ENCODE measurements around the gene THAP7. TPM values are rescaled to one million over a fixed set of nuclear protein-coding genes. Genes with fewer than 3 reads are reported as not detected.

The THAP7 gene
- total and polyA plus RNA-seq, 2 donors (not counting 1 experiment from before 2014, with no cell fraction given) = 37.7 to 70.1 TPM

GRCh38 chr22:21047730-21048129 lies 45.8 kb upstream of the THAP7 start:
- intact Hi-C loops (cut with micrococcal nuclease) = loop anchor here (10.0 kb wide), 1 partner anchor 63 kb away; the partner anchor contains the start of gene LZTR1
- H3K9me3 Mint-ChIP-seq (ENCODE audit: insufficient read depth) = no peaks in the 10 kb centered on the region
- no peak overlapping the region for H3K4me3 Mint-ChIP-seq
- no peak overlapping the region for H2AFZ ChIP-seq (ENCODE audit: insufficient read depth, low read depth, low read length, poor library complexity, severe bottlenecking)
- no peaks in the 10 kb centered on the region for H3K36me3 ChIP-seq (replicated peaks in 1 of 2; ENCODE audit: control extremely low read depth in 1 of 2, control insufficient read depth in 1 of 2, extremely low read depth in 1 of 2, insufficient read depth in 2 of 2, low read length in 1 of 2)
- peaks cover 23 to 24% of the 10 kb centered on the region in 2 donors for H3K4me1 ChIP-seq (ENCODE audit: control insufficient read depth in 2 of 2, insufficient read depth in 2 of 2, low read length in 2 of 2)
- no peak overlapping the region for H3K9ac ChIP-seq (ENCODE audit: low read length)
- H3K27me3 Mint-ChIP-seq = peaks cover 23% of the 10 kb centered on the region
- H3K4me3 ChIP-seq (ENCODE audit: control extremely low read depth in 1 of 5, extremely low read depth in 1 of 5, insufficient read depth in 1 of 5, low read depth in 2 of 5, low read length in 4 of 5) = no peak overlapping the region
- H3K27ac Mint-ChIP-seq = no peak overlapping the region
- H3K79me2 ChIP-seq (ENCODE audit: control insufficient read depth, insufficient read depth, low read length) = no peaks in the 10 kb centered on the region
- 88% methylated on average over 3 of the region's 7 CpGs for WGBS (ENCODE audit: insufficient coverage)
- H3K4me2 ChIP-seq (replicated peaks; ENCODE audit: low read depth, low read length, poor library complexity, severe bottlenecking) = no peak overlapping the region
- peaks cover 0 to 26% (median 7%) of the 10 kb centered on the region in 4 experiments for H3K27me3 ChIP-seq (replicated peaks in 1 of 4; ENCODE audit: control extremely low read depth in 1 of 4, control insufficient read depth in 3 of 4, insufficient read depth in 4 of 4, low read length in 3 of 4)
- POLR2A ChIA-PET = no interaction called here
- CTCF ChIA-PET = no interaction called here
- no peak for ATAC-seq (ENCODE audit: low read depth)
- TF ChIP-seq EZH2 (IDR thresholded peaks at IDR 0.05; ENCODE audit: borderline replicate concordance, insufficient read depth, low read depth, low read length, poor library complexity, severe bottlenecking) (no peak), CTCF (IDR thresholded peaks at IDR 0.05) (no peak)
- no peaks in the 10 kb centered on the region for H4K20me1 ChIP-seq (ENCODE audit: control insufficient read depth, insufficient read depth, low read length, poor library complexity, severe bottlenecking)
- no peak overlapping the region for H3K27ac ChIP-seq (ENCODE audit: low read length in 2 of 2)
- H3K9me3 ChIP-seq (ENCODE audit: control extremely low read depth in 1 of 3, control insufficient read depth in 2 of 3, insufficient read depth in 1 of 3, low read length in 2 of 3) = no peaks in the 10 kb centered on the region
- peaks cover 20% of the 10 kb centered on the region for H3K4me1 Mint-ChIP-seq
- DNase-seq = no peak

GRCh38 chr22:21047035-21047661 lies 45.2 kb upstream of the THAP7 start:
- Histone ChIP-seq H3K9me3 (ENCODE audit: control extremely low read depth in 1 of 3, control insufficient read depth in 2 of 3, insufficient read depth in 1 of 3, low read length in 2 of 3) (no peaks in the 10 kb centered on the region), H3K4me3 (ENCODE audit: control extremely low read depth in 1 of 5, extremely low read depth in 1 of 5, insufficient read depth in 1 of 5, low read depth in 2 of 5, low read length in 4 of 5) (no peak overlapping the region), H4K20me1 (ENCODE audit: control insufficient read depth, insufficient read depth, low read length, poor library complexity, severe bottlenecking) (no peaks in the 10 kb centered on the region), H3K4me2 (replicated peaks; ENCODE audit: low read depth, low read length, poor library complexity, severe bottlenecking) (no peak overlapping the region), H3K79me2 (ENCODE audit: control insufficient read depth, insufficient read depth, low read length) (no peaks in the 10 kb centered on the region), H3K9ac (ENCODE audit: low read length) (no peak overlapping the region), H3K27me3 (replicated peaks in 1 of 4; ENCODE audit: control extremely low read depth in 1 of 4, control insufficient read depth in 3 of 4, insufficient read depth in 4 of 4, low read length in 3 of 4) (peaks cover 0 to 30% (median 7%) of the 10 kb centered on the region in 4 experiments), H3K4me1 (ENCODE audit: control insufficient read depth in 2 of 2, insufficient read depth in 2 of 2, low read length in 2 of 2) (peaks cover 23 to 24% of the 10 kb centered on the region in 2 donors), H2AFZ (ENCODE audit: insufficient read depth, low read depth, low read length, poor library complexity, severe bottlenecking) (no peak overlapping the region), H3K36me3 (replicated peaks in 1 of 2; ENCODE audit: control extremely low read depth in 1 of 2, control insufficient read depth in 1 of 2, extremely low read depth in 1 of 2, insufficient read depth in 2 of 2, low read length in 1 of 2) (no peaks in the 10 kb centered on the region), H3K27ac (ENCODE audit: low read length in 2 of 2) (no peak overlapping the region)
- POLR2A ChIA-PET = no interaction called here
- peak overlapping the region; percentile 10 for H3K27ac Mint-ChIP-seq
- WGBS (ENCODE audit: insufficient coverage) = 95% methylated on average over 14 of the region's 14 CpGs
- H3K4me1 Mint-ChIP-seq = peaks cover 20% of the 10 kb centered on the region
- H3K4me3 Mint-ChIP-seq = no peak overlapping the region
- no peak for ATAC-seq (ENCODE audit: low read depth)
- TF ChIP-seq CTCF (IDR thresholded peaks at IDR 0.05) (no peak), EZH2 (IDR thresholded peaks at IDR 0.05; ENCODE audit: borderline replicate concordance, insufficient read depth, low read depth, low read length, poor library complexity, severe bottlenecking) (no peak)
- peak; percentile 13 for DNase-seq
- intact Hi-C loops (cut with micrococcal nuclease) = loop anchor here (10.0 kb wide), 1 partner anchor 62 kb away; the partner anchor contains the start of gene LZTR1
- CTCF ChIA-PET = no interaction called here
- peaks cover 23% of the 10 kb centered on the region for H3K27me3 Mint-ChIP-seq
- H3K9me3 Mint-ChIP-seq (ENCODE audit: insufficient read depth) = no peaks in the 10 kb centered on the region
